WERI-Rb-1 (cell line): ENCODE data around the gene PTPRM.

ENCODE experiments used
- DNase-seq: peaks from one replicate; pipeline ENCODE4 v3.0.0-alpha.2; 2020
- H3K27ac ChIP-seq: fragments of 250-450 bp; sonication (Bioruptor Pico); 2 replicates; pipeline ENCODE4 v1.5.1; 2020; ENCODE audit warnings: mild to moderate bottlenecking, moderate library complexity
- H3K27me3 ChIP-seq: fragments of 250-450 bp; sonication (Bioruptor Pico); 2 replicates; pipeline ENCODE4 v1.5.1; 2021; ENCODE audit warnings: mild to moderate bottlenecking, low read depth, moderate library complexity; ENCODE audit not compliant: insufficient read depth, severe bottlenecking
- H3K36me3 ChIP-seq: fragments of 250-450 bp; sonication (Bioruptor Pico); 2 replicates; pipeline ENCODE4 v1.5.1; 2020; ENCODE audit warnings: mild to moderate bottlenecking, moderate library complexity
- H3K4me3 ChIP-seq: 2 replicates; pipeline ENCODE4 v1.5.1; 2011; ENCODE audit warnings: low read depth, mild to moderate bottlenecking, control low read depth, low read length
- H3K9me3 ChIP-seq: fragments of 250-450 bp; sonication (Bioruptor Pico); 2 replicates; pipeline ENCODE4 v1.5.1; 2021; ENCODE audit warnings: mild to moderate bottlenecking, moderate library complexity; ENCODE audit not compliant: severe bottlenecking
- CTCF ChIP-seq: IDR thresholded peaks from 2 replicates; pipeline ENCODE4 v1.5.1; 2011; ENCODE audit warnings: low read depth, mild to moderate bottlenecking, control low read depth, inconsistent platforms, low read length

The PTPRM gene

GRCh38 chr18:7615840-7616239, 48.7 kb downstream of the PTPRM start:
- no peak for TF ChIP-seq CTCF
- no peak overlapping the region for H3K27ac ChIP-seq
- DNase-seq, result no peak
- no peak overlapping the region for H3K4me3 ChIP-seq
- no peaks in the 10 kb centered on the region for H3K36me3 ChIP-seq
- no peaks in the 10 kb centered on the region for H3K9me3 ChIP-seq
- H3K27me3 ChIP-seq, result no peaks in the 10 kb centered on the region

GRCh38 chr18:7616661-7617060, 49.5 kb downstream of the PTPRM start:
- no peaks in the 10 kb centered on the region for H3K9me3 ChIP-seq
- DNase-seq, result no peak
- H3K27ac ChIP-seq, result no peak overlapping the region
- TF ChIP-seq CTCF, result no peak
- H3K27me3 ChIP-seq, result no peaks in the 10 kb centered on the region
- no peaks in the 10 kb centered on the region for H3K36me3 ChIP-seq
- H3K4me3 ChIP-seq, result no peak overlapping the region

- no peak overlapping the region for H3K4me3 ChIP-seq
- H3K36me3 ChIP-seq, result no peaks in the 10 kb centered on the region
- TF ChIP-seq CTCF, result no peak
- H3K27ac ChIP-seq, result no peak overlapping the region
- H3K27me3 ChIP-seq, result no peaks in the 10 kb centered on the region
- H3K9me3 ChIP-seq, result no peaks in the 10 kb centered on the region
- DNase-seq, result no peak
These were observed 50.8 kb downstream of the PTPRM start for GRCh38 chr18:7617738-7618422.

- Histone ChIP-seq H3K9me3 (no peaks in the 10 kb centered on the region), H3K27ac (no peak overlapping the region), H3K4me3 (no peak overlapping the region), H3K36me3 (no peaks in the 10 kb centered on the region), H3K27me3 (no peaks in the 10 kb centered on the region)
- peak; percentile 38 for DNase-seq
- no peak for TF ChIP-seq CTCF
These were observed 51.9 kb downstream of the PTPRM start for GRCh38 chr18:7618891-7619442.

GRCh38 chr18:7619676-7620075, 52.6 kb downstream of the PTPRM start:
- TF ChIP-seq CTCF, result no peak
- Histone ChIP-seq H3K4me3 (no peak overlapping the region), H3K27me3 (no peaks in the 10 kb centered on the region), H3K27ac (no peak overlapping the region), H3K9me3 (no peaks in the 10 kb centered on the region), H3K36me3 (no peaks in the 10 kb centered on the region)
- no peak for DNase-seq

- no peak for TF ChIP-seq CTCF
- no peak overlapping the region for H3K27ac ChIP-seq
- DNase-seq, result no peak
These were observed 55.6 kb downstream of the PTPRM start for GRCh38 chr18:7622721-7623120.

More at GRCh38 chr18:7622721-7623120, 55.6 kb downstream of the PTPRM start:
- Histone ChIP-seq H3K36me3 (no peaks in the 10 kb centered on the region), H3K9me3 (no peaks in the 10 kb centered on the region), H3K4me3 (no peak overlapping the region), H3K27me3 (no peaks in the 10 kb centered on the region)
